DND-41 (cell line): Measurements from ENCODE around the gene OPTN.

ENCODE experiments used
- CTCF ChIP-seq: IDR thresholded peaks from 2 replicates; pipeline ENCODE4 v1.5.1; 2012; ENCODE audit warnings: borderline replicate concordance, low read length, moderate library complexity, mild to moderate bottlenecking; ENCODE audit not compliant: poor library complexity, severe bottlenecking; ENCODE audit errors: extremely low read depth
- EZH2 ChIP-seq: IDR thresholded peaks from 3 replicates; pipeline ENCODE4 v1.6.1; 2012; ENCODE audit warnings: borderline replicate concordance, low read depth, mild to moderate bottlenecking, moderate library complexity, low read length, inconsistent platforms; ENCODE audit not compliant: severe bottlenecking

- TF ChIP-seq CTCF (no peak), EZH2 (no peak)
These were observed 63.9 kb downstream of the OPTN start for GRCh38 chr10:13163859-13164258.
